IPS DF 4.7 (cell line): ENCODE measurements around the gene PRADC1.
"Not testable (repeated sequence)": the region's sequence is repeated elsewhere in the genome, so short reads cannot be mapped to it uniquely, and the experiment has no call there.

Experiments used
- DNase-seq: peaks from one replicate; pipeline ENCODE4 v3.0.0-alpha.2; 2013; ENCODE audit warnings: low spot score; ENCODE audit errors: extremely low read depth

Gene PRADC1

DNA sequence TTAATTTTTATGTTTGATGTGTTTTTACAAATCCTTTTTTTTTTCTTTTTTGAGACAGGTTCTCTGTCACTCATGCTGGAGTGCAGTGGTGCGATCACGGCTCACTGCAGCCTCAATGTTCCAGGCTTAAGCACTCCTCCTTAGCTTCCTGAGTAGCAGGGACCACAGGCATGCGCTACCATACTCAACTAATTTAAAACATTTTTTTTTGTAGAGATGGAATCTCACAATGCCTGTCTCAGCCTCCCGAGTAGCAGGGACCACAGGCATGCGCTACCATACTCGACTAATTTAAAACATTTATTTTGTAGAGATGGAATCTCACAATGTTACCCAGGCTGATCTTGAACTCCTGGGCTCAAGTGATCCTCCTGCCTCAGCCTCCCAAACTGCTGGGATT is 27.4 kb downstream of the PRADC1 start:
- no peak for DNase-seq

DNA sequence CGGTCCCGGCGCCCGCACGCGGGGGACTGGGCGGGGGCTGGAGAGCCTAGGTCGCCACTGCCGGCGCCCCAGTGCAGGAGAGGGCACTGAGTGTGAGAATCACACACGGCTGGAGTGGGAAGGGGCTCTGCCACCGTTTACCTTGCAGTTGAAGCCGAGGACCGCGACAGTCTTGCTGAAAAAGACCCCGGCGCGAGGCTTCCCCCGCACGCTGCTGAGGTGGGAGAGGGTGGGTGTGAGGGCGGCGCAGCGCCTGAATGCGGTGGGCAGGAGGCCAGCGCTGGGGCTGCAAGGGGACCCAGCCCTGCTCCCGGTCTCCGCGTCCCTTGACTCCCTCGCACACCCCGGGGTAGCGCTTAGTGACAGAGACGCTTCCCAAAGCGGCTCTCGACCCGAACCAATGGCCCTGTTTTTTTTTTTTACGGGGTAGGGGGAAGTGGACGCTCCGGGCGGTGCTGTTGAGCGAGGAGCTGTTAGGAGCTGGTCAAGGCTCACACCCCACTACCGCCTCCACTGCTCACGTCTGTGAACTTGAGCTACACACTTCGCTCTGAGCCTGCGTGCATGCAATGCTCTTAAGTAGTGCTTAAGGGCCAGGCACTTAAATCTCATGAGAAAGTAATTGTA is 29.9 kb downstream of the PRADC1 start:
- DNase-seq, result no peak

DNA sequence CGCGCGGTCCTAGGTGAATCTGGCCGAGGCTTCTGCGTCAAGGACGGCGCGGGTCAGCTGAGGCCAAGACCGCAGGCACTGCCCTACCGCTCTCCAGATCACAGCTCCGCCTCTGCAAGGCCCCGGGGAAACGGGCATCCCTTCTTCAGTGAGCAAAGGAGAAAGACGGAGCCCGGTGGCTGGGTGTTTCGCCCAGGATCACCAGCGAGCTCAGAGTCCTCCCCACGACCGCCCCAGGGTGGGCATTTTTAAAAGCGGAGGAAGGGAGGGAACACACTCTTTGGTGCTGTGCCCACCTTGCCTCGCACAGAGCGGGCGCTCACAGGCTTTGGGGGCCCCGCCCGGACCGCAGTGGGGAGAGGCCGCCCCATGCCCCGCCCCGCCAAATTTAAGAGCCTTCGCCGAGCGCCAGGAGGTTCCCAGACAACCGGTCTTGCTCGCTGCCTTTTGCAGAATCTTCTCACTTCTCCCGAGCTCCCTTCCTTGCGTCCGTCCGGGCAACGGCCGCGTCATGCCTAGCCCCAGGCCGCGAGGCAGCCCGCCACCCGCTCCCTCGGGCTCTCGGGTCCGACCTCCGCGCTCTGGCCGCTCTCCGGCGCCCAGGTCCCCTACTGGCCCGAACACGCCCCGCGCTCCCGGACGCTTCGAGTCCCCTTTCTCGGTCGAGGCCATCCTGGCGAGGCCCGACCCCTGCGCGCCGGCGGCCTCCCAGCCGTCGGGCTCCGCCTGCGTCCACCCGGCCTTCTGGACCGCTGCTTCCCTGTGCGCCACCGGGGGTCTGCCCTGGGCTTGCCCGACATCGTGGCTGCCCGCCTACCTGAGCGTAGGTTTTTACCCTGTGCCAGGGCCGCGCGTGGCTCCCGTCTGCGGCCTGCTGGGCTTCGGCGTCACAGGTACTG is 30.6 kb downstream of the PRADC1 start, which contains the start of gene NOTO:
NOTO (plus strand) TSS at position 419 of the 899 bp plus-strand sequence; CDS start at position 512, 93 bp downstream.
- DNase-seq, result no peak

DNA sequence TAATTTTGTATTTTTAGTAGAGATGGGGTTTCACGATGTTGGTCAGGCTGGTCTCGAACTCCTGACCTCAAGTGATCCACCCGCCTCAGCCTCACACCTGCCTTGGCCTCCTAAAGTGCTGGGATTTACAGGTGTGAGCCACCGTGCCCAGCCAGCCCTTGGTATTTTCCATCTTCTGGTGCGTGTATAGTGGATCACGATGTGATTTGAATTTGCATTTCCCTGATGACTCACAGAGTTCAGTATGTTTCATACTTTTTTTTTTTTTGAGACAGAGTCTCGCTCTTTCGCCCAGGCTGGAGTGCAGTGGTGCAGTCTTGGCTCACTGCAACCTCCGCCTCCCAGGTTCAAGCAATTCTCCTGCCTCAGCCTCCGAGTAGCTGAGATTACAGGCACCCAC is 32.8 kb downstream of the PRADC1 start:
- DNase-seq, result not testable (repeated sequence)

DNA sequence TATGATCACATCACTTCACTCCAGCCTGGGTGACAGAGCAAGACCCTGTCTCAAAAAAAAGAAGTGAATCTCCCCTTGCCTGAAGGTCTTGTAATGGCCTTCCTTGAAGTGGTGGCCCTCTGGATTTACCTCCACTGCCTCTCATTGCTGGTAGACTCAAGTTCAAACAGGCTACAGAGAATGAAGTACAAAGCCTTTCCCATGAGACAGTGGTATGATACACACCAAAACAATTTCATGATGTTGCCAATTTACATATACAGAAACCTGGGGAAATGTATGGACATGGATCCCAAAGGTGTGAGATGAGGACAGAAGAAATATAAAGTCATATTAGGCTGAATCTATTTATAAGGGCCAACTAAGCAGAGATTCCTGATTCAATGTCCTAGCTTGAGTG is 35.5 kb downstream of the PRADC1 start:
- DNase-seq, result no peak

DNA sequence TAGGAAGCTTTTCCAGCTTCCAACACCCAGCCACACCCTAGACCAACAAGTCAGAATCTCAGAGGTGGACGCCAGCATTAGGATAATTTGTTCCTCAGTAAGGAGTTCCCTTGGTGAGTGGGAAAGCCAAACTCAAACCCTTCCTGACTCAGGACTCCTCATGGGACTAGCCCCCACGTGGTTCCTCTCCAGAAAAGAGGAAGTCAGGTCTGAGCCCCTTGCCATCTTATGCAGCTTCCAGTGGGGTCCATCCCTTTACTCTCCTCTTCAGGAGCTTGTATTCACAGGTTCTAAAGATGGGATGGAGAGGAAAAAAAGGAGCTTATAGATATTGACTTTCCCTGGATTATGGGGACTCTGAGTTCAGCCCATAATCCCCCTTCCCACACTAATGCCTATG is 45.5 kb downstream of the PRADC1 start:
- DNase-seq, result no peak

DNA sequence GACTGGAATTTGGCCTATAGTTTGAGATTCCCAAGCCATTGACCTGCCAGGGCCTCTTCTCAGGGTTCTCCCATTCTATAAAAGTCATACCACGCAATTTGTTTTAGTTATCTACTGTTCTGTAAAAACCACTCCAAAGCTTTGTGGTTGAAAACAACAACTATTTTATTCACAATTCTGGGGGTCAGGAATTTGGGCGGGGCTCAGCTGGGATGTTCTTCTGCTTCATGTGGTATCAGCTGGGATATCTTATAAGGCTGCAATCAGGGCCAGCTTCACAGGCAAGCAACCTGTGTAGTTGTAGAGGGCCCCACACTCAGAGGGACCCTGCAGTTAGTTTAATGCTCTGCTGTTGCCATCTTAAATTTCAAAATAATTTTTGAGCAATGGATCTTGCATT is 47.1 kb downstream of the PRADC1 start:
- DNase-seq, result no peak
